Neural cell (in vitro differentiated cells): ENCODE measurements around the gene RNF144B. TPM values are rescaled to one million over a fixed set of nuclear protein-coding genes. Genes with fewer than 3 reads are reported as not detected.

ENCODE experiments used
- H2AFZ ChIP-seq: fragments of 200-600, 300-800 bp; sonication (generic), shearing (Covaris generic); 2 replicates; pipeline ENCODE4 v1.6.0; 2014; ENCODE audit warnings: low read depth, mild to moderate bottlenecking, antibody characterized with exemption, low read length, moderate library complexity
- H3F3A ChIP-seq: fragments of 200-600 bp; shearing (Covaris generic); 2 replicates; pipeline ENCODE4 v1.6.1; 2016; ENCODE audit warnings: mild to moderate bottlenecking, moderate library complexity, mixed read lengths, antibody characterized with exemption, low read length; ENCODE audit not compliant: insufficient read depth, poor library complexity, severe bottlenecking
- H3K27ac ChIP-seq: fragments of 200-600, 300-800 bp; sonication (generic), shearing (Covaris generic); 2 replicates; pipeline ENCODE4 v1.5.1; 2014; ENCODE audit warnings: mild to moderate bottlenecking, low read length, moderate library complexity
- H3K27me3 ChIP-seq: fragments of 300-800, 200-600 bp; sonication (generic), shearing (Covaris generic); 2 replicates; pipeline ENCODE4 v1.6.0; 2014; ENCODE audit warnings: mild to moderate bottlenecking, low read depth, low read length, moderate library complexity; ENCODE audit not compliant: insufficient read depth
- H3K36me3 ChIP-seq: fragments of 300-800, 200-600 bp; sonication (generic), shearing (Covaris generic); 2 replicates; pipeline ENCODE4 v1.5.1; 2014; ENCODE audit warnings: mild to moderate bottlenecking, antibody characterized with exemption, low read length, moderate library complexity; ENCODE audit not compliant: insufficient read depth
- H3K4me2 ChIP-seq: fragments of 300-800, 200-600 bp; sonication (generic), shearing (Covaris generic); 2 replicates; pipeline ENCODE4 v1.6.0; 2014; ENCODE audit warnings: mild to moderate bottlenecking, low read length
- H3K4me3 ChIP-seq: fragments of 300-800, 200-600 bp; sonication (generic), shearing (Covaris generic); 2 replicates; pipeline ENCODE4 v1.5.1; 2014; ENCODE audit warnings: mild to moderate bottlenecking, low read length, moderate library complexity
- H3K79me2 ChIP-seq: fragments of 200-600 bp; shearing (Covaris generic); replicated peaks from 2 replicates; pipeline ENCODE4 v1.6.0; 2014; ENCODE audit warnings: mild to moderate bottlenecking, low read length, moderate library complexity; ENCODE audit not compliant: insufficient read depth
- H3K9ac ChIP-seq: fragments of 300-800, 200-600 bp; sonication (generic), shearing (Covaris generic); 2 replicates; pipeline ENCODE4 v1.6.1; 2016; ENCODE audit warnings: mild to moderate bottlenecking, low read length, mixed read lengths
- H3K9me2 ChIP-seq: fragments of 200-600 bp; shearing (Covaris generic); 2 replicates; pipeline ENCODE4 v1.6.1; 2016; ENCODE audit warnings: mild to moderate bottlenecking, low read length, mixed read lengths; ENCODE audit not compliant: insufficient read depth
- H3K9me3 ChIP-seq: fragments of 200-600, 300-800 bp; sonication (generic), shearing (Covaris generic); 2 replicates; pipeline ENCODE4 v1.6.1; 2016; ENCODE audit warnings: mild to moderate bottlenecking, mixed run types, low read length, moderate library complexity, mixed read lengths
- H4K20me1 ChIP-seq: fragments of 200-600 bp; shearing (Covaris generic); 2 replicates; pipeline ENCODE4 v1.6.1; 2016; ENCODE audit warnings: mild to moderate bottlenecking, mixed run types; ENCODE audit not compliant: insufficient read depth
- CTCF ChIP-seq: fragments of 450-650 bp; IDR thresholded peaks from 2 replicates; pipeline ENCODE4 v1.5.1; 2014; ENCODE audit warnings: antibody characterized with exemption, mild to moderate bottlenecking, moderate library complexity; ENCODE audit not compliant: poor library complexity, severe bottlenecking
- EP300 ChIP-seq: fragments of 450-650 bp; conservative IDR thresholded peaks from 2 replicates; pipeline ENCODE4 v1.6.1; 2014; ENCODE audit warnings: antibody characterized with exemption, mild to moderate bottlenecking, moderate library complexity; ENCODE audit not compliant: poor library complexity, severe bottlenecking
- EZH2 ChIP-seq: fragments of 200-600, 300-800 bp; shearing (Covaris generic), sonication (generic); IDR thresholded peaks from 2 replicates; pipeline ENCODE4 v1.6.1; 2014; ENCODE audit warnings: antibody characterized with exemption, low read length, borderline replicate concordance, mild to moderate bottlenecking; ENCODE audit not compliant: insufficient read depth, poor library complexity, severe bottlenecking
- MXI1 ChIP-seq: fragments of 450-650 bp; conservative IDR thresholded peaks from 2 replicates; pipeline ENCODE4 v1.6.1; 2014; ENCODE audit warnings: antibody characterized with exemption, mild to moderate bottlenecking; ENCODE audit not compliant: poor library complexity, severe bottlenecking
- POLR2AphosphoS5 ChIP-seq: IDR thresholded peaks from 2 replicates; pipeline ENCODE4 v1.6.1; 2012
- RAD21 ChIP-seq: fragments of 450-650 bp; conservative IDR thresholded peaks from 2 replicates; pipeline ENCODE4 v1.6.1; 2014; ENCODE audit warnings: antibody characterized with exemption, mild to moderate bottlenecking, moderate library complexity
- REST ChIP-seq: IDR thresholded peaks from 2 replicates; pipeline ENCODE4 v1.6.1; 2012; ENCODE audit warnings: borderline replicate concordance
- SMC3 ChIP-seq: fragments of 450-650 bp; conservative IDR thresholded peaks from 2 replicates; pipeline ENCODE4 v1.6.1; 2014; ENCODE audit warnings: antibody characterized with exemption, mild to moderate bottlenecking, moderate library complexity; ENCODE audit not compliant: poor library complexity
- TAF1 ChIP-seq: IDR thresholded peaks from 2 replicates; pipeline ENCODE4 v1.6.1; 2012; ENCODE audit warnings: low read depth
- polyA plus RNA-seq: library from polyadenylated mRNA; depleted of rRNA; stranded (reverse); fragments of >200 nt; gene quantifications from 2 replicates; pipeline ENCODE4 v1.2.3, GENCODE V29; 2014

The RNF144B gene
- polyA plus RNA-seq, 1 donor from 2014 or later, result 0.15 TPM

- Histone ChIP-seq H3K9ac (no peak overlapping the region), H3F3A (no peaks in the 10 kb centered on the region), H3K4me3 (no peak overlapping the region), H3K36me3 (no peaks in the 10 kb centered on the region), H3K27me3 (no peaks in the 10 kb centered on the region), H3K9me2 (no peaks in the 10 kb centered on the region), H2AFZ (no peak overlapping the region), H3K4me2 (no peak overlapping the region), H3K9me3 (no peaks in the 10 kb centered on the region), H4K20me1 (no peaks in the 10 kb centered on the region), H3K79me2 (no peaks in the 10 kb centered on the region), H3K27ac (no peak overlapping the region)
- TF ChIP-seq MXI1, result no peak
- TF ChIP-seq CTCF, result no peak
- TF ChIP-seq EP300, result no peak
Observed at GRCh38 chr6:18425218-18425617, 38.1 kb downstream of the RNF144B start.

- no peaks in the 10 kb centered on the region for H3K36me3 ChIP-seq
- no peaks in the 10 kb centered on the region for H3F3A ChIP-seq
- H3K4me2 ChIP-seq, result no peak overlapping the region
- H3K27me3 ChIP-seq, result no peaks in the 10 kb centered on the region
- no peak overlapping the region for H2AFZ ChIP-seq
- no peaks in the 10 kb centered on the region for H3K79me2 ChIP-seq
- no peak for TF ChIP-seq SMC3
- no peak overlapping the region for H3K27ac ChIP-seq
- no peak overlapping the region for H3K4me3 ChIP-seq
- no peaks in the 10 kb centered on the region for H3K9me3 ChIP-seq
- no peak overlapping the region for H3K9ac ChIP-seq
- H3K9me2 ChIP-seq, result no peaks in the 10 kb centered on the region
- H4K20me1 ChIP-seq, result no peaks in the 10 kb centered on the region
Observed at GRCh38 chr6:18427296-18427695, 40.1 kb downstream of the RNF144B start.

- Histone ChIP-seq H3K9ac (no peak overlapping the region), H3K27ac (no peak overlapping the region), H3K79me2 (no peaks in the 10 kb centered on the region), H3K36me3 (no peaks in the 10 kb centered on the region), H3F3A (no peaks in the 10 kb centered on the region), H3K4me3 (no peak overlapping the region), H3K27me3 (no peaks in the 10 kb centered on the region), H3K9me2 (no peaks in the 10 kb centered on the region), H3K9me3 (no peaks in the 10 kb centered on the region), H4K20me1 (no peaks in the 10 kb centered on the region), H2AFZ (no peak overlapping the region), H3K4me2 (no peak overlapping the region)
- TF ChIP-seq POLR2AphosphoS5 (no peak), RAD21 (no peak), CTCF (no peak), EP300 (no peak), TAF1 (no peak), EZH2 (no peak), SMC3 (no peak), MXI1 (no peak), REST (no peak)
Observed at GRCh38 chr6:18429655-18430297, 42.6 kb downstream of the RNF144B start.
